Ishikawa (cell line): ENCODE measurements around the gene RAG2.

Experiments used
- CEBPB ChIP-seq: IDR thresholded peaks from 2 replicates; pipeline ENCODE4 v1.6.1; 2012
- CREB1 ChIP-seq: IDR thresholded peaks from 2 replicates; pipeline ENCODE4 v1.6.1; 2012; ENCODE audit warnings: low read depth
- EGR1 ChIP-seq: IDR thresholded peaks from 2 replicates; pipeline ENCODE4 v1.6.1; 2012
- EP300 ChIP-seq: IDR thresholded peaks from 2 replicates; pipeline ENCODE4 v1.6.1; 2012; ENCODE audit warnings: borderline replicate concordance
- FOXM1 ChIP-seq: IDR thresholded peaks from 2 replicates; pipeline ENCODE4 v1.6.1; 2012; ENCODE audit warnings: low read depth, borderline replicate concordance
- MAX ChIP-seq: IDR thresholded peaks from 2 replicates; pipeline ENCODE4 v1.6.1; 2012
- NFIC ChIP-seq: IDR thresholded peaks from 2 replicates; pipeline ENCODE4 v1.6.1; 2012
- RAD21 ChIP-seq: IDR thresholded peaks from 2 replicates; pipeline ENCODE4 v1.6.1; 2012; ENCODE audit warnings: low read depth
- REST ChIP-seq: IDR thresholded peaks from 2 replicates; pipeline ENCODE4 v1.6.1; 2012; ENCODE audit warnings: low read depth, mild to moderate bottlenecking
- TAF1 ChIP-seq: IDR thresholded peaks from 2 replicates; pipeline ENCODE4 v1.6.1; 2012; ENCODE audit warnings: low read depth, mild to moderate bottlenecking
- TCF12 ChIP-seq: IDR thresholded peaks from 2 replicates; pipeline ENCODE4 v1.6.1; 2012; ENCODE audit warnings: low read depth
- TEAD4 ChIP-seq: IDR thresholded peaks from 2 replicates; pipeline ENCODE4 v1.6.1; 2012
- USF1 ChIP-seq: IDR thresholded peaks from 2 replicates; pipeline ENCODE4 v1.6.1; 2012
- YY1 ChIP-seq: IDR thresholded peaks from 2 replicates; pipeline ENCODE4 v1.6.1; 2012; ENCODE audit warnings: low read depth
- ZBTB7A ChIP-seq: IDR thresholded peaks from 2 replicates; pipeline ENCODE4 v1.6.1; 2012; ENCODE audit warnings: low read depth

RAG2 gene

GRCh38 chr11:36558571-36559413, 39.2 kb downstream of the RAG2 start:
- no peak for TF ChIP-seq TAF1
- TF ChIP-seq RAD21 = no peak
- TF ChIP-seq ZBTB7A = no peak
- no peak for TF ChIP-seq MAX
- TF ChIP-seq NFIC = no peak
- no peak for TF ChIP-seq YY1
- no peak for TF ChIP-seq REST
- TF ChIP-seq USF1 = no peak
- no peak for TF ChIP-seq CEBPB
- no peak for TF ChIP-seq TCF12
- no peak for TF ChIP-seq TEAD4
- no peak for TF ChIP-seq EGR1
- TF ChIP-seq FOXM1 = no peak
- TF ChIP-seq EP300 = no peak
- TF ChIP-seq CREB1 = no peak

- TF ChIP-seq YY1 (no peak), EGR1 (no peak)
Observed at GRCh38 chr11:36557991-36558390, 40.0 kb downstream of the RAG2 start.

GRCh38 chr11:36550385-36551115, 47.5 kb downstream of the RAG2 start:
- TF ChIP-seq NFIC (no peak), USF1 (no peak), EP300 (no peak), RAD21 (no peak), TEAD4 (no peak), TAF1 (no peak), MAX (no peak), YY1 (no peak), REST (no peak), CEBPB (no peak), ZBTB7A (no peak)
